Measurements from ENCODE around the gene TSPEAR.
A peak's percentile ranks its signal among the peaks of the same experiment; 100 is the strongest.
"Not testable (repeated sequence)": the region's sequence is repeated elsewhere in the genome, so short reads cannot be mapped to it uniquely, and the experiment has no call there.

Gene TSPEAR

DNA sequence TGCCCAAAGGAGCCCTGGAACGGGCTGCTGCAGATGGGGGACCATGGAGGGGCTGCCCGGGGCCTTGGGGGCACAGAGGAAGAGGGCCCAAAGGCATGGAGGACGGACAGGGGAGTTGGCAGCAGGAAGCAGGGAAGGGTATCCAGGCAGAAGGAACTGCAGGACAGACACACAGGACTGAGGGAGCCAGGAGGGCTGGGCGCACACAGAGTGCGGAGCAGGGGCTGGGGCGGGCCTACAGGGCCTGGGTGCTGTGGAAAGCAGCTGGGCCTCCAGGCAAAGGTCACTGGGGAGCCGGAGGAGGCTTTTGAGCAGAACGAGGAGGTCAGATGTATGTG is 199.5 kb downstream of the TSPEAR start:
- DNase-seq: no peak

DNA sequence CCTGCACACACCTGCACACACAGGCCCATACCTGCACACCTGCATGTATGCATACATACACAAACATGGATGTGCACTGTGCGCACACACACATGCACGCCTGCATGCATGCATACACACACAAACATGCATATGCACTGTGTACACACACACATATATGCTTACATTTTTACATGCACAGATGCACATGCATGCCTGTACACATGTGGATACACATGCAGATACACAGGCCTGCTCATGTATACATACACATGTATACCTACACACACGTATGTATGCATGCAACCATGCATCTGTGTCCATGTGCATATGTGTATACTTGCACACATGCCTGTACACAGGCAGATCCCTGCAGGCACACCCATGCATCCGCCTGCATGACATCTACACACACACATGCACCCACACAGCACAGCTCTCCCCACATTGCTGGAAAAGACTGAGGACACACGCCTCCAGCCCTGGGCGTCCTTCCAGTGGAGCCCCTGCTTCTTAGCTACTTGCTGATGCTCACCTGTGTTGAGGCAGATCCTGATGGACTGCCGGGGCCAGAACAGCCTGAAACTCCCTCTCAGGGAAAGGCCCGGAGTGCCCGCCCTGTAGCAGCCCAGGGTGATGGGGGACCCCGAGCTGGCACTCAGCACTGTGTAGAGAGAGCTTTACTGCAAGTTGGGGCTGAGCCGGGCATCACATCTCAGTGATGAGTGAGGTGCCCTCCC is 200.0 kb downstream of the TSPEAR start:
- no peak for DNase-seq

DNA sequence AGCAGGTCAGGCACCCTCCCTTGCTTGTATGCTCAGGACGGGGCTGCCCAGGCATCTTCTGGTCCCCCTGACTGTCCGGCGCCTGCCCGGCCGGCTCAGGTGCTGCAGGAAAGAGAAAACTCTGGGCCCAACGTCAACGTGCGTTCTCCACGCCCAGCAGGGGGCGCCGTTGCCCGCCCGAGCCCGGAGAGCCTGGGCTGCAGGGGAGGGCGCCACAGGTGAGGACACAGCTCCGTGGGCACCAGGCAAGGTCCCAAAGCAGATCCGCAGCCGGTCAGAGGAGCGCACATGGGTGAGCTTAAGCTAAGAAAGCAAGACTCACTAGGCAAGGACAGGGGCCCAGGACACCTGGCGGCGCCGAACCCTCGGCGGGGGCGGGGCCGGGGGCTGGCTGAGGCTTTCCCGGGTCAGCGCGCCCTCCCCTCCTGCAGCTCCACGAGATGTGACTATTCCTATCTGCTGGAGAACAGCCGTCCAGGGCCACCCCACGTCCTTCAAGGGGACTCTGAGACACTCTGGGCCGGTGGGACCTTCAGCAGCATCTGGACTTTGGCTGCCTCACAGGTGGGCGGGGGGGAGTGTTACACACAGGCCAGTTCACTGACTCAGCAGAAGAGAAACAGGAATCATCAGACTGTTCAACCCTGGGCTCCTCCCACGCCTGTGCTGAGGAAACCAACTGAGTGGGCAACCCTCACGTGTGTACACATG is 200.7 kb downstream of the TSPEAR start:
- peak; percentile 41 for DNase-seq

DNA sequence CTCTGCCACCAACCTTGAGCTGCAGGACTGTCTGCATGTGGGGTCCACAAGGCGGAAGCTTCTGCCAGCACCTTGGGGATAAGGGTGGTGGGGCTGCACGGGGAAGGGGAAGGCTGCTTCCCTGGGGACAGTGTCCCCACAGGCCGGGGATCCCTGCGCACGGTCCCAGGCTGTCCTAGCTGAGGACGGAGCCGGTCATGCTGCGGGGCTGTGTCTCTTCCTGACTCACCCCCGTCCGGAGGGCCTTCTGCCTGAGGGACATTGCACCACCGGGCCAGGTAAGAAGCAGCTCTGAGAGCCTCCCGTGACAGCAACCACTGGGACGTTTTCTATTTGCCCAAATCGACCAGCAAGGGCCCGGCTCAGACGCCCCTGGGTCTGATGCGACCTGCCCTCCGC is 201.3 kb downstream of the TSPEAR start:
- DNase-seq: no peak

DNA sequence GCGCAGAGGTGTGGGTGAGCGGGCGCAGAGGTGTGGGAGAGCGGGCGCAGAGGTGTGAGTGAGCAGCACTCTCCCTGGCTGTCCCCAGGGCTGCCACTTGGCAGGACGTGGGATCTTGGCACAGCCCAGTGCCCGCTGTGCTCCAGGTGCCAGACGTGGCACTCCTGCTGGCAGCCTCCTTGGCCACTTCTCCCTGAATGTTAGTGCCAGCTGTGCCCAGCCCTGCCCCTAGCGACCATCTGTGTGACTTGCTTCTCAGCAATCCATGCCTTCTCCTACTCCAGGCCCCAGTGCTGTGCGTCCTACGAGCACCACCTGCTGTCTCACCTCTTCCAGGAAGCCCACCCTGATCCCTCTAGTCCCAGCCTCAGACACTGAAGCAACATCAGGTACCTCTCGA is 201.8 kb downstream of the TSPEAR start:
- no peak for DNase-seq

DNA sequence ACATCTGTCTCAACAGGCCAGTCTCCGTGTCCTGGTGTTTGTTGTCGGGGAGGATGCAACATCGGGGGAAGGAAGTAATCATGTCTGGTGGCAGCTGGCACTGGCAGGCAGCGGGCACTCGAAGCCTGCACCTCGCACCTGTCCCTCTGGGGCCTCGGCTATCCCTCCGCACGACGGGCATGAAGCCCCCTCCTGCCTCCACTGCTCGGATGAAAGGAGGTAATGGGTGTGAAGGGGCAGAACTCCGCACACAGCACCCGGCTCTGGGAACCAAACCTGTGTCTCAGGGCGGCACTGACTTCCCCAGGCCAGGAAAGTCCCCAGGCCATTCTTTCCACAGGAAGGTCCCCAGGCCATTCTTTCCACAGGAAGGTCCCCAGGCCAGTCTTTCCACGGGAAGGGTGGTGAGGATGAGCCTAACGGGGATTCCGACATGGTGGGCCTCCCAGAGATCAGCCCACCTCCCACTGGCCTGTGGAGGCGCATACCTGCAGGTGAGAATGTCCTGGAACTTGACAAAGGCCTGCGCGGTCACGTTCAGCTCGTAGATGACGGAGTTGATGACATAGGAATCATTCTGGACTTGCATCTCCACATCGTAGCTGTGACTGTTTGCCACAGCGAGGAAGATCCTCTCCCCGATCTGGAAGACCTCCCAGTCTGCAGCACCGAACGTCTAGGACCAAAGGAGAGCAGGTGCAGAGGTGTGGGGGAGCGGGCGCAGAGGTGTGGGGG is 202.5 kb downstream of the TSPEAR start:
- DNase-seq: no peak

DNA sequence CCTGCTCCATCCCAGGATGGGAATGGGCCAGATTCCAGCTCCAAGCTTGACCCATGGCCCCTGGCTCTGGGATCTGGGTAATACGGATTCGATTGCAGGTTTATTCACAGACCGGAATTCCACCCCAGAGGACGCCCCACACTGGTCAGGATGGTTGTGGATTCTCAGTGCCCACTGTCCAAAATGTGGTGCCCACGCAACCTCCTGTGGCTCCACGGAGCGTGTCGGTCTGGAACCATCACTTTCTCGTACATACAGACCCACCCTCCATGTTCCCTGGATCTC is 203.0 kb downstream of the TSPEAR start:
- no peak for DNase-seq

DNA sequence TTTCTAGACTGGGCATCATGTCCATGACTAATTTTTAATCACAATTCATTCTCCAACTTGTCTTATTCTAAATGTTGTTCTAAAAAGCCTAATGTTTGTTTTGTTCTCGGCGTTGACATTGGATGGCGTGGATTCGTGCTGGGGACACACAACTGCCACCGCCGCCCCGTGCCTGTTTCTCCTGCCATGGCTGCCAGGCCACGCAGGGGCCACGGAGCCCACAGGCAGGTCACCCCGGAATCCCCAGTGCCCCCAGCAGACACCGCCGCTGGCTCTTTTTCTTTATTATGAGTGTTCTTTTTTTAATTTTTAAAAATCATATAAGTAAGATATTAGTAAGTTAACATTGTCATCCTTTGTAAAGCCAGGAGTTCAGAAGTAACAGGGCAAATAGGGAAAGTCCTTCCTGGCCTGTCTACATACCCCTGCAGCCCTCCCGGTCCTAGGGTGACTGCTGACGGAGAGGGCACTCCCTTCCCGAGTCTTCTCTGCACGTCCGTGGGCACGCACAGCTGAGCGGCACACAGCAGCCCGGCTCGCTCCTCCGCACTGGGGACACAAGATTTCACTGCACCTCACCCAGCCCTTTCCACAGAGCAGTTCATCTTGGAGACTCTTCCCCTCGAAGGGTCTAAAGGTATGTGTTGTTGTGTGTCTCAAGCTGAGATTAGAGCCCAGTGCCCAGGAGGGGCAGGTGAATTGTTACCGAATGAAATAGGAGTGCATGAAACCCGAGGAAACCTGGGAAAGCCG is 203.5 kb downstream of the TSPEAR start:
- DNase-seq: no peak

DNA sequence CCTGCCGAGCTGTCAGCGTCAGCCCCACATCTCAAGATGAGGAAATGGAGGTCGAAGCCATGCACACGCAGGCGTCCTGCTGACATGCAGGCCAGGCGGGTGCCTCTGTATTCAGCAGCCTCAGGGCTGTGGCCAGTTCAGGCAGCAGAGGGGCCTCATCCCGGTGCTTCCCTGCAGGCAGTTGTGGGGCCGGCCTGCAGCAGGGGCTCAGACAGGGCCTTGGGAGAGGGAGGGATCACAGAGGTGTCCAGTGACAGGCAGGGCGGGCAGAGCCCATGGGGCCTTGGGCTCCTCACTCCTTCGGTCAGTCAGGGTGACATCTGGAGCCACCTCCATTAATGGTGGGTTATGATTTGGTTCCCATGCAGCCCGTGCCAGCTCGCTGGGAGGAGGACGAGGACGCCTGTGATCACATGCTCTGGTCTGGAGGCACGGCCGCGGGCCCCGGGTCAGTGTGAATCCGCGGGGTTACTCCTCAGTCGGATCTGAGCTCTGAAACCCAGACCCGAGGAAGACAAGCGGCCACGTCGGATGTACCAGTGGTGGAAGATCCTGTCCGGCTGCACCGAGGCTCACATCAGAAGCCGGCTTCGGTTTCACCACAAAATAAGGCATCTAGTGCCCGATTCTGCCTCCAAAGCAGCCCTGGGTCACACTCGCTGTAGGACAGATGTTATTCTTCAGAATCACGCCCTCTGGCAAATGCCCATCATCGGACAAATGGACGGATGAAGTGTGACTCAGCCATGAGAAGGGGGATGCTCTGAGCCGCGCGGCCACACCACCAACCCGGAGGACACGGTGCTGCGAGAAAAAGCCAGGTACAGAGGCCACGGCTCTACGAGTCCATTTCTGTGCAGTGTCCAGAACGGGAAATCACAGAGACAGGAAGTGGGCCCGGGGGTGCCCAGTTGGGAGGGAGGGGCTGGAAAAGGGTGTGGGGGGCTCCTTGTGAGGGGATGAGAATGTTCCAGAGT is 204.8 kb downstream of the TSPEAR start:
- no peak for DNase-seq

DNA sequence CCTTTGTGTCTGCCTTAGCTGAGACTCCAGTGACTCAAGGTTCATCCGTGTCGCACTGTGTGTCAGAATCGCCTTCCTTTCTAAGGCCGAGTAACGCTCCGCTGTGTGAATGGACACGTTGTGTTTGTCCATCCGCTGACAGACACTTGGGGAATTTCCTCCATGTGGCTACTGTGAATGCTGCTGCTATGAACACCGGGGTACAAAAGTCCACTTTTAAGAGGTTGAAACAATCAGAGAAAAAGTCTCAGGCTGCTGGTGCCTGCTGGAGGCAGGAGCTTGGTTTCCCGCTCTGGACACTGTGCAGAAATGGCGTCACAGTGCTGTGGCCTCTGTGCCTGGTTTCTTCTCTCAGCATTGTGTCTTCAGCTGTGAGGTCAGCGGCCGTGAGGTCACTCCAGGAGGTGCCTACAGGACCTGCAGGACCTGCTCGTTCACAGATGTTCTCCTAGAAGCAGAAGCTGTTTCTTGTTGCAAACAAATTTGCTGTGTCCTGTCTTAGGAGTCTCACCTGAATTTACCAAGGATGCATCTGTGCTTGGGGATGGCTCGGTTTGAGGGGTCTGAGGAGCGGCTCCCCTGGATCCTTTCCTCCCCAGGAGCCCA is 205.6 kb downstream of the TSPEAR start:
- no peak for DNase-seq

DNA sequence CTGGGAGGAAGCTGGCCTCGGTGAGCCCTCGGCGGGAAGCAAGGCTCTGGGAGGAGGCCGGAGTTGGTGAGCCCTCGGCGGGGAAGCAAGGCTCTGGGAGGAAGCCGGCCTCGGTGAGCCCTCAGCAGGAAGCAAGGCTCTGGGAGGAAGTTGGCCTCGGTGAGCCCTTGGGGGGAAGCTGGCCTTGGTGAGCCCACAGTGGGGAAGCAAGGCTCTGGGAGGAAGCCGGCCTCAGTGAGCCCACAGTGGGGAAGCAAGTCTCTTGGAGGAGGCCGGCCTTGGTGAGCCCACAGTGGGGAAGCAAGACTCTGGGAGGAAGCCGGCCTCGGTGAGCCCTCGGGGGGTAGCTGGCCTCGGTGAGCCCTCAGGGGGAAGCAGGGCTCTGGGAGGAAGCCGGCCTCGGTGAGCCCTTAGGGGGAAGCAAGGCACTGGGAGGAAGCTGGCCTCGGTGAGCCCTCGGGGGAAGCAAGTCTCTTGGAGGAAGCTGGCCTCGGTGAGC is 207.4 kb downstream of the TSPEAR start:
- DNase-seq: no peak

DNA sequence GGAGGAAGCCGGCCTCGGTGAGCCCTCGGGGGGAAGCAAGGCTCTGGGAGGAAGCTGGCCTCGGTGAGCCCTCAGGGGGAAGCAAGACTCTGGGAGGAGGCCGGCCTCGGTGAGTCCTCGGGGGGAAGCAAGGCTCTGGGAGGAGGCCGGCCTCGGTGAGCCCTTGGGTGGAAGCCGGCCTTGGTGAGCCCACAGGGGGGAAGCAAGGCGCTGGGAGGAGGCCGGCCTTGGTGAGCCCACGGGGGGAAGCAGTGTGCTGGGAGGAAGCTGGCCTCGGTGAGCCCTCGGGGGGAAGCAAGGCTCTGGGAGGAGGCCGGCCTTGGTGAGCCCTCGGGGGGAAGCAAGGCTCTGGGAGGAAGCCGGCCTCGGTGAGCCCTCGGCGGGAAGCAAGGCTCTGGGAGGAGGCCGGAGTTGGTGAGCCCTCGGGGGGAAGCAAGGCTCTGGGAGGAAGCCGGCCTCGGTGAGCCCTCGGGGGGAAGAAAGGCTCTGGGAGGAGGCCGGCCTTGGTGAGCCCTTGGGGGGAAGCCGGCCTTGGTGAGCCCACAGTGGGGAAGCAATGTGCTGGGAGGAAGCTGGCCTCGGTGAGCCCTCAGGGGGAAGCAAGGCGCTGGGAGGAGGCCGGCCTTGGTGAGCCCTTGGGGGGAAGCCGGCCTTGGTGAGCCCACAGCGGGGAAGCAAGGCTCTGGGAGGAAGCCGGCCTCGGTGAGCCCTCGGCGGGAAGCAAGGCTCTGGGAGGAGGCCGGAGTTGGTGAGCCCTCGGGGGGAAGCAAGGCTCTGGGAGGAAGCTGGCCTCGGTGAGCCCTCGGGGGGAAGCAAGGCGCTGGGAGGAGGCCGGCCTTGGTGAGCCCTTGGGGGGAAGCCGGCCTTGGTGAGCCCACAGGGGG is 208.1 kb downstream of the TSPEAR start:
- not testable (repeated sequence) for DNase-seq

DNA sequence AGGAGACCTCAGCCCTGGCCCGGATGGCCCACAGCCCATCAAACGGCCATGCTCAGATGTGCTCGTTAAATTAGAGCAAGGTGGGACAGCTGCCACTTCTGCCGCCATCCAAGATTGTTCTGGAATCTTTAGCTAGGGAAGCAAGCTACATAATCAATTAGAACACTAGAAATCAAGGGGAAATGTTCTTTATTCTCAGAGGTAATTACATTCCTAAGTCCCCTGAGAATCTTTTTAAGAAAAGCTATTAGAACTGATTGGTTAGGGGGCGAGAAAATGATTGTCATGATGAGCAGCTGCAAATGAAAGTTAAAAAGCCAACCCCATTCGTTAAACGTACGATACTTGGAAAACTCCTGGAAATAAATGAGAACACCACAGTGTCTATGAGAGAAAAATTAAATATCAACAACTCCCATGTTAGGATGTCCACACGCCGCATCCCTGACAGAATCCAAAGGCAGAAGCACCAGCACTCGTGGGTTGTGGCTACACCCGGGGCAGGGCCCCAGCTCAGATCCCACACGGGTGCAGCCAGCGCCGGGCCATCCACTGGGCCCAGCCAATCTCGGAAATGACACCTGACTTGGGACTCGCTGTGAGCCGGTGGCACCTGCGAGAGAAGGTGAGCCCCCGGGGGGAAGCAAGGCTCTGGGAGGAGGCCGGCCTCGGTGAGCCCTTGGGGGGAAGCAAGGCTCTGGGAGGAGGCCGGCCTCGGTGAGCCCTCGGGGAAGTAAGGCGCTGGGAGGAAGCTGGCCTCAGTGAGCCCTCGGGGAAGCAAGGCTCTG is 209.0 kb downstream of the TSPEAR start:
- no peak for DNase-seq

DNA sequence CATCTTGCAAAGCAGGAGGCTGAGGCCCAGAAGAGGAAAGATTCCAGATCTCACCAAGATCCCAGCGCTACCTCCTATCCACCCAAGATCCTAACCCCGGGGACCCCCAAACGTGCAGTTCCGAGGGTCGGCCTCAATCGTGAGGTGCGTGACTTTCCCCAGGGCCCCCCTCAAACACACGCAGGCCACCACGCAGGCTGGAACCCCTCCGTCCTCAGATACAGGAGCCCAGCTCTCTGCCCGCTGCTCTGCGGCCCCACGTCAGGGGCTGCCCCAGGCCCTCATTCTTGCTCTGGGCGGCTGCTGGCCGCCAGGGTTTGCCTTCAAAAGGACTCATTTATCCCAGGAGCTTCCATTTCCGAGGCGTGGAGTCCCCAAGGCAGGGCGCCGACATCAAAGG is 211.3 kb downstream of the TSPEAR start:
- DNase-seq: no peak

DNA sequence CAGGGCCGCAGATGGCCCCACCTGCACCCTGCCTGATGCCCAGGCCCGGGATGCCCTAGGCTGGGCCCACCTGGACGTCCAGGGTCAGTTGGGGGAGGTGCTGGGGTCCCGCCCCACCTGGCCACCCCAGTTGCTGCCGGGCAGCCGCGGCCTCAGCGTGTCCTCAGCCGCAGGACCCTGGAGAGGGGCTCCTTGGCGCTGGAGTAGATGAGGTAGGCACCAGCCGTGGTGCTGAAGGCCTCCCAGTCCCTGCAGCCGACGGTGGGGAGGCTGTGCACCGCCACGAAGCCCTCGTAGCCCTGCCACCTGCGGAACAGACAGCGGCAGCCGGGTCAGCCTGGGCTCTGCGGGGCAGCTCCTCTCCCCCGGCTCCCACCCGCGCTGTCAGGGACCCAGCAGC is 211.7 kb downstream of the TSPEAR start:
- no peak for DNase-seq

DNA sequence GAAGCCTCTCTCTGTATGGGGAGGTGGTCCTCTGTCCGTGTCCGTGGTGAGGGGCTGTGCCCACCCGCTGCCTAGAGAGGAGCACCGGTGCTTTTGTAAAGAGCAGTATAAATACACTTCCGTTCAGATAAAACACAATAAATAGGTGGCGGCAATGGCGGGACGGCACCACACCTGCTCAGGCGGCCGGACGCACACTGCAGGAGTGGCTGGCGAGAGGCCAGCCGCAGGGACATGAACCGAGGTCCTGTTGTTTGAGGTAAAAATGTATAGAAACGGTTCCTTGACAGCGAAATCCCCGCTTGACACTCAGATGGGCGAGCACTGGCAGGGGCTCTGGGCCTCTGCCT is 212.2 kb downstream of the TSPEAR start:
- DNase-seq: no peak

DNA sequence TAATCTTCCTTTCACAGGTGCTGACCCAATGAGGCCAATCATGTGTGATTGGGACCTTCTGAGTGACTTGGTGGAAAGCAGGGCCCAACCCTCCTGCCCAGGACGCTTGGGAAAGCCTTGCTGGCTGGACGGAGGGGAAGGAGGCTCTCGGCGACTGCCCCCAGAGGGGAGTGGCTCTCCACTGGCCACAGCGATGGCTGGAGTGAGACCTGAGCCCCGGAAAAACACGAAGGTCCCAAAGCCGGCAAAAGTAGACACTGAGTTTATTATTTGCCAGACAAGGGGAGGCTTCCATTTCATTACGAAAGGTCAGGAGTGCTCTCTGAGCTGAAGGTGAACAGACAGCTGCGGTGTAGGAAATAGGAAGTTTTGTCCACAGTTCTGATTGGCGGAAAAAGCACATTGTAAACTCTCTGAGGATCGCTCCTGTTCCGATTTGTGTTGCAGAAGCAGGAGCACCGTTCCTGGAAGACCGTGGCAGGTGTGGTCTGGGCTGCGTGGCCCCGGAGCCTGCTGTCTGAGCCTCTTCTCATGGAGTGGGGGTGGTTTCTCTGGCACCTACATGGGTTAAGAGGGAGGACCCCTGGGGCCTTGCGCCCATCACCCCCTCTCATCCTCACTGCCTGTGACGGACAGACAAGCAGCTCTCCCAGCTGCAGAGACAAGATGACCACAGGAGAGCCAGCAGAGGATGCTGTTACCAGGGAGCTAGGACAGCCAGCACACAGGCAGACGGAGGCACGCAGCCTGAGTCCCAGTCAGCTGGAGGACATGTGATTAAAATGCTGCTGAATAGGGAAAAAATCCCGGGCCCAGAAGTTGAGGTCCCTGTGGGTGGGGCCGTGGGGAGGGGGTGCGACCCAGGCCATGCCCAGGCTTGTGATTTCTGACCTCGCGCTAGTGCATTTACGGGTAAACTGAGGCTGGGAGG is 212.8 kb downstream of the TSPEAR start:
- no peak for DNase-seq

DNA sequence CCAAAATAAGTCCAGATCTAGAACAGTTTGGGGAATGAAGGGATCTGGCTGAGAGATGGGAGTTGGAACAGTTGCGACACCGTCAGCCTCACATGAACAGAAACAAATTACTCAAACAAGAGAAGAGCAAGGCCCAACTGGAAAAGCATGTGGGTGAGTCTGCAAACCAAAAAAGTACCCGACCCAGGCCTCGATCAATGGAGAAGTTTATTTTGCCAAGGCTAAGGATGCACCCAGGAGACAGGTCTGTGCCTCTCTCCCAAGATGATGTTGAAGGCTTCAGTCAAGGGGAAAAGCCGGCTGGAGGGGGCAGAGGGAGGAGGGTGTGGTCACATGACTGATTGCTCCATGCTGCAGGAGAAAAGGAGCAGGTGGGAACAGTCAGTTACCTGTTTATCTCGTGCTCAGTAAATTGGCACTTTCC is 213.7 kb downstream of the TSPEAR start:
- DNase-seq: peak; percentile 65
